PC-9 (cell line): ENCODE measurements around the gene KPRP.

Experiments used
- EZH2 ChIP-seq: fragments of 200-600 bp; sonication (generic); IDR thresholded peaks from 2 replicates; pipeline ENCODE4 v1.8.0; 2017; ENCODE audit warnings: antibody characterized with exemption, low read depth
- TF ChIP-seq, protein P1 (sequence below): fragments of 200-600 bp; sonication (generic); conservative IDR thresholded peaks from 2 replicates; pipeline ENCODE4 v1.6.1; 2017; ENCODE audit warnings: mixed run types, antibody characterized with exemption, mild to moderate bottlenecking, moderate library complexity

DNA sequence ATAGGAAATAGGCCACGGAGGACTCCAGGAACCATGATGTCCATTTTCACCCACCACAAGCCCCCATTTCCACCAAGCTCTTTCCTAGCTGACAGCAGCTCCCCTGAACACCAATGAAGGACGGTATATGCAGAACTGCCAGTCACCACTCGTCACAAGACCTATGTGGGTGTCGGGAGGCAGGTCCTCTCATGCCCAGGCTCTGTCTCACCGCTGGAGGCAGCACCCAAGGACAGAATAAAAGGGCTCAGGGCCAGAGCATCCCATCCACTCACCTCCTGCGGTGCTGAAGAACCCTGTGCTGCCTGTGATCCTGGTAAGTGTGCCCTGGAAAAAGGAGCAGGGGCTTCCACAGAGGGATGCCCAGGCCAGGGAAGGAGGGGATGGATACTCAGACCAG lies 17.1 kb downstream of the KPRP start, which contains the start of gene LCE1F:
- TF ChIP-seq, protein P1, sequence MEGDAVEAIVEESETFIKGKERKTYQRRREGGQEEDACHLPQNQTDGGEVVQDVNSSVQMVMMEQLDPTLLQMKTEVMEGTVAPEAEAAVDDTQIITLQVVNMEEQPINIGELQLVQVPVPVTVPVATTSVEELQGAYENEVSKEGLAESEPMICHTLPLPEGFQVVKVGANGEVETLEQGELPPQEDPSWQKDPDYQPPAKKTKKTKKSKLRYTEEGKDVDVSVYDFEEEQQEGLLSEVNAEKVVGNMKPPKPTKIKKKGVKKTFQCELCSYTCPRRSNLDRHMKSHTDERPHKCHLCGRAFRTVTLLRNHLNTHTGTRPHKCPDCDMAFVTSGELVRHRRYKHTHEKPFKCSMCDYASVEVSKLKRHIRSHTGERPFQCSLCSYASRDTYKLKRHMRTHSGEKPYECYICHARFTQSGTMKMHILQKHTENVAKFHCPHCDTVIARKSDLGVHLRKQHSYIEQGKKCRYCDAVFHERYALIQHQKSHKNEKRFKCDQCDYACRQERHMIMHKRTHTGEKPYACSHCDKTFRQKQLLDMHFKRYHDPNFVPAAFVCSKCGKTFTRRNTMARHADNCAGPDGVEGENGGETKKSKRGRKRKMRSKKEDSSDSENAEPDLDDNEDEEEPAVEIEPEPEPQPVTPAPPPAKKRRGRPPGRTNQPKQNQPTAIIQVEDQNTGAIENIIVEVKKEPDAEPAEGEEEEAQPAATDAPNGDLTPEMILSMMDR, result no peak
- TF ChIP-seq EZH2, result no peak
